MCF 10A (cell line): Measurements from ENCODE around the gene L2HGDH. TPM values are rescaled to one million over a fixed set of nuclear protein-coding genes. Genes with fewer than 3 reads are reported as not detected.
A peak's percentile ranks its signal among the peaks of the same experiment; 100 is the strongest.

ENCODE experiments used
- BruUV-seq: library from RNA; stranded (reverse); fragments of 400-500 nt; replicated peaks from 2 replicates; lab custom pipeline; 2021; lab: Mats Ljungman, UMichigan
- CTCF ChIA-PET: fragments of 300-600 bp; sonication (Branson Sonifier 250); formaldehyde crosslinking; extraction: SDS; loops from one replicate; lab custom pipeline; 2021; ENCODE audit warnings: antibody characterized with exemption, inconsistent platforms; lab: Yijun Ruan, JAX
- POLR2A ChIA-PET: fragments of 300-600, 350-650 bp; sonication (Branson Sonifier 250); formaldehyde crosslinking; extraction: SDS; loops from one replicate; lab custom pipeline; 2020; ENCODE audit warnings: antibody characterized with exemption, inconsistent platforms; lab: Yijun Ruan, JAX
- DNase-seq: peaks from one replicate; pipeline ENCODE4 v3.0.0-alpha.2; 2018; ENCODE audit not compliant: unreplicated experiment
- H3K27ac Mint-ChIP-seq: one replicate; pipeline ENCODE4 v1.8.0; 2022; ENCODE audit warnings: mild to moderate bottlenecking, low read depth, mixed read lengths; ENCODE audit not compliant: unreplicated experiment
- H3K27me3 Mint-ChIP-seq: one replicate; pipeline ENCODE4 v1.8.0; 2022; ENCODE audit warnings: mixed read lengths; ENCODE audit not compliant: insufficient read depth, unreplicated experiment
- H3K36me3 Mint-ChIP-seq: one replicate; pipeline ENCODE4 v1.8.0; 2022; ENCODE audit warnings: mild to moderate bottlenecking, moderate library complexity, mixed read lengths; ENCODE audit not compliant: insufficient read depth, unreplicated experiment
- H3K4me1 Mint-ChIP-seq: one replicate; pipeline ENCODE4 v1.8.0; 2022; ENCODE audit warnings: mixed read lengths; ENCODE audit not compliant: insufficient read depth, unreplicated experiment
- H3K4me3 Mint-ChIP-seq: one replicate; pipeline ENCODE4 v1.8.0; 2022; ENCODE audit warnings: mild to moderate bottlenecking, moderate library complexity, mixed read lengths; ENCODE audit not compliant: unreplicated experiment
- H3K9me3 Mint-ChIP-seq: one replicate; pipeline ENCODE4 v1.8.0; 2022; ENCODE audit warnings: mixed read lengths; ENCODE audit not compliant: unreplicated experiment
- CTCF ChIP-seq: fragments of 200-600 bp; IDR thresholded peaks from one replicate; pipeline ENCODE4 v1.8.0; 2022; ENCODE audit warnings: antibody characterized with exemption, mild to moderate bottlenecking; ENCODE audit not compliant: unreplicated experiment
- intact Hi-C: fragments of 100-400 bp; cut with micrococcal nuclease; formaldehyde crosslinking; loops from 2 replicates; pipeline ENCODE4 v1.14.1; 2022
- total RNA-seq: library from RNA; stranded (reverse); gene quantifications from 2 replicates; pipeline ENCODE4 v1.2.3, GENCODE V29; 2022

Gene L2HGDH
- total RNA-seq, 1 experiment from 2014 or later, result 7.9 TPM

DNA sequence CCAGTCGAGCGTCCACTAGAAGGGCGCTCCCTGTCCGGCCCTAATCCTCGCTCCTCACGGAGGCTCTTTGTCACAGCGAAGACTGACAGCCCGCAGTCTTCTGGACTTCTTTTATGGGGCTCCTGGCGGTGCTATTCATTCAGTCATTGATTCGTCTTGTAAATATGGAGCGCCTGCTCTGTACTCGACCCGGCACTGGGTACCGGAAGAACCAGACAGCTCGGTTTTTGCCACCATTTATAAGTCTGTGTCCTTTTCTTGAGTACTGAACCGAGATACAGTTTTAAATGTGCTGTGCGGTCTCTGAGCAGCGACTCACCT lies 665 bp upstream of the L2HGDH start:
- Mint-ChIP-seq H3K4me1 (peaks cover 18% of the 10 kb centered on the region), H3K36me3 (peaks cover 20% of the 10 kb centered on the region), H3K27ac (peak overlapping the region; percentile 91), H3K27me3 (no peaks in the 10 kb centered on the region), H3K4me3 (peak overlapping the region; percentile 94), H3K9me3 (no peaks in the 10 kb centered on the region)
- ChIA-PET POLR2A (interaction anchor here (0.6 to 4.1 kb wide), 20 partner anchors 9 to 1045 kb away, joined by 3 to 40 read pairs (median 4); partner anchors contain the start of genes ATL1, CDKL1, MAP4K5 and SOS2), CTCF (interaction anchor here (0.6 to 1.5 kb wide), 4 partner anchors 10 to 90 kb away, joined by 3 to 7 read pairs (median 3); no protein-coding TSS in a partner anchor)
- no peak for TF ChIP-seq CTCF
- DNase-seq, result no peak
- intact Hi-C loops, result no loop called here
- no TSS peak for BruUV-seq

DNA sequence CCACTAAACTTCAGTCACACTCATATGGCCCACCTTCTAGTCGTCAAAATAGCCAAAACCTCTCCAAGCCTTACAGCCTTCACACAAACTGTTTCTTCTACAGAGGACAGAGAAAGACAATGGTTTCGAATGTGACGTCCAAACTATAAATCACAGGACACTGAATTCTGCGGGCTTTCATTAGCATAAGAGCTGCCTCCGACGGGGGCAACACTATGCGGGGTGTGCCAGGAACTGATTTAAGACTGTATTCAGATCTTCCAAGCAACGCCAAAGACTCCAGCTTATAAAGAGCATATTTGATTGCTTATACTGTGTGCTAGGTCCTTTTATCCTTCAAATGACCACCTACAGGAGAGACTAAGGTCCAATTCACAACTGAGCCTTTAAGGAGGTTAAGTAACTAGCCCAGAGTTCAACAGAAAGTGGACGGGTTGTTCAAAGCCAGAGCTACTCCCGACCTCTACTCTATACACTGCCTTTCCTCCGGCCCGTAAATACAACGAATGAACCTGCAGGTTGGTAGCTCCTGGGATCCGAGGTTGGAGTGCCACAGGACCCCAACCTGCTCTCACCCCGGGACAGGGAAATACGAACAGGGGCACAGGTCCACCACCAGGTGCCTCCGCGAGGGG lies 575 bp downstream of the L2HGDH start:
- TF ChIP-seq CTCF, result peak; percentile 42
- no peaks in the 10 kb centered on the region for H3K9me3 Mint-ChIP-seq
- ChIA-PET CTCF (interaction anchor here (0.6 to 2.4 kb wide), 12 partner anchors 9 to 466 kb away, joined by 3 to 21 read pairs (median 4); no protein-coding TSS in a partner anchor), POLR2A (interaction anchor here (0.6 to 4.1 kb wide), 30 partner anchors 10 to 691 kb away, joined by 3 to 40 read pairs (median 3); partner anchors contain the start of genes ATL1, CDKL1, KLHDC2 and MAP4K5)
- H3K27ac Mint-ChIP-seq, result peak overlapping the region; percentile 91
- peaks cover 20% of the 10 kb centered on the region for H3K36me3 Mint-ChIP-seq
- DNase-seq, result no peak
- no peaks in the 10 kb centered on the region for H3K27me3 Mint-ChIP-seq
- intact Hi-C loops, result no loop called here
- peaks cover 18% of the 10 kb centered on the region for H3K4me1 Mint-ChIP-seq
- TSS peak; percentile 71 for BruUV-seq
- H3K4me3 Mint-ChIP-seq, result peak overlapping the region; percentile 94

DNA sequence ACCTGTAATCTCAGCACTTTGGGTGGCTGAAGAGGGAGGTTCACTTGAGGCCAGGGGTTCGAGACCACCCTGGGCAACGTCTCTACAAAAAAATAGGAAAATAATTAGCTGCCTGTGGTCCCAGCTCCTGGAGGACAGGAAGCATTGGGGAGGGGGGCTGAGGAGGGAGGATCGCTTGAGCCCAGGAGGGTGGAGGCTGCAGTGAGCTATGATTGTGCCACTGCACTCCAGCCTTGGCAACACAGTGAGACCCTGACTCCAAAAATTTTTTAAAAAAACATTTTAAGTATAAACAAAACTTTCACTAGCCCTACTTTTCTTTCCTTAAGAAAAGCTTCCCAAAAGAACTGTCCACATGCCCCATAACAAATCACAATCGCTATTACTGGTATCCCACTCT lies 1.6 kb downstream of the L2HGDH start:
- H3K9me3 Mint-ChIP-seq, result no peaks in the 10 kb centered on the region
- CTCF ChIA-PET, result interaction anchor here (0.5 to 2.4 kb wide), 4 partner anchors 10 to 249 kb away, joined by 3 to 21 read pairs (median 6); no protein-coding TSS in a partner anchor
- no peaks in the 10 kb centered on the region for H3K27me3 Mint-ChIP-seq

More for the DNA sequence above, 1.6 kb downstream of the L2HGDH start:
- POLR2A ChIA-PET, result interaction anchor here (0.9 to 4.1 kb wide), 7 partner anchors 11 to 219 kb away, joined by 3 to 40 read pairs (median 7); partner anchors contain the start of genes SOS2 and VCPKMT
- H3K4me3 Mint-ChIP-seq, result peak overlapping the region; percentile 23
- no TSS peak for BruUV-seq
- TF ChIP-seq CTCF, result no peak
- H3K36me3 Mint-ChIP-seq, result peaks cover 14% of the 10 kb centered on the region
- intact Hi-C loops, result no loop called here
- no peak for DNase-seq
- peak overlapping the region; percentile 91 for H3K27ac Mint-ChIP-seq
- H3K4me1 Mint-ChIP-seq, result peaks cover 18% of the 10 kb centered on the region
